GM08714 (cell line): Measurements from ENCODE around the gene MCUR1.

Experiments
- H3K4me3 ChIP-seq: fragments of 200-500 bp; sonication (Bioruptor generic); 2 replicates; pipeline ENCODE4 v1.5.1; 2014; ENCODE audit warnings: mild to moderate bottlenecking, low read length, inconsistent platforms
- ZNF274 ChIP-seq: IDR thresholded peaks from 2 replicates; pipeline ENCODE4 v1.6.1; 2012; ENCODE audit warnings: mild to moderate bottlenecking, low read depth, low read length

The MCUR1 gene

GRCh38 chr6:13769655-13770053, 44.7 kb downstream of the MCUR1 start:
- no peak overlapping the region; the same call in 1 of the 2 replicates for H3K4me3 ChIP-seq
- TF ChIP-seq ZNF274 = no peak

DNA sequence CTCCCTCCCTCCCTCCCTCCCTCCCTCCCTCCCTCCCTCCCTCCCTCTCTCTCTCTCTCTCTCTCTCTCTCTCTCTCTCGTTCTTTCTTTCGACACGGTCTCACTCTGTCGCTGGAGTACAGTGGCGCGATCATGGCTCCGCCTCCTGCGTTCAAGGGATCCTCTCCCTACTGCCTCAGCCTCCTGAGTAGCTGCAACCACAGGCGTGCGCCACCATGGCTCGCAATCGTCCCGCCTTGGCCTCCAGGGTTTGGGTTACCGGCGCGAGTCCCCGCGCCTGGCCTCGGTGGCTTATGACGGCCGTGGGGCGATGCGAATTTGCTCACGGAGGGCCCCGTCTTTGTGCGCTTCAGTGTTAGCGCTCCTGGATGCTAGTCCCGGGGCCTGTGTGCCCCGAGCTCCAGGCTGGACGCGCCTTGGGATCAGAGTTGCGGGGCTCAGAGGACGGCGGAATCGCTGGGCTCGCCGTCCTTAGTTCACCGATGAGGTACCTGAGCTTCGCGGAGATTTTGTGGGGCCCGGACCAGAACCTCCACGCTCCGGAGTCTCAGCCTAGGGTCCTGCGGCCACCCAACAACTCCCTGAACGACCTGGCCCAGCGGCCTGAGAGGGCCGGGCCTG, 45.2 kb downstream of the MCUR1 start:
- TF ChIP-seq ZNF274 = no peak
- H3K4me3 ChIP-seq = no peak overlapping the region; the same call in 1 of the 2 replicates

GRCh38 chr6:13767121-13767808, 47.1 kb downstream of the MCUR1 start:
- no peak for TF ChIP-seq ZNF274
- H3K4me3 ChIP-seq = no peak overlapping the region

DNA sequence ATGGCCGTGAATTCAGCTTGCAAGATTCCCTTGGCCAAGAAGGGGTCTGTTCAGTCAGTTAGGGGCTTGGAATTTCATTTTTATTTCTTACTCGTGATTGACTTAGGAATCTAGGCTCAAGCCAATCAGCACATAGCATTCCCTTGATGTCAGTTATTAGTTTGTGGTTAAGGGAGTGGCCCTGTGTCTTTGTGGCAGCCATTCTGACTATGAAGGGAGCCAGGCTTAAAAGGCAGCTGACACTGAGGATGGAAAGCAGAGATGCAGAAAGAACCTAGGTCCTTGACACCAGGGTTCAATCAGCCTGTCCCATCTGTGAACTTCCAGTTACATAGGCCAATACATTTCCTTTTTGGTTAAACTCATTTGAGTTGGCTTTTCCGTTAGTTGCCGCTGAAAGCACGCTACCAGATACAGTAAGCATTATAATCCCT, 48.1 kb downstream of the MCUR1 start:
- TF ChIP-seq ZNF274 = no peak
- no peak overlapping the region for H3K4me3 ChIP-seq

DNA sequence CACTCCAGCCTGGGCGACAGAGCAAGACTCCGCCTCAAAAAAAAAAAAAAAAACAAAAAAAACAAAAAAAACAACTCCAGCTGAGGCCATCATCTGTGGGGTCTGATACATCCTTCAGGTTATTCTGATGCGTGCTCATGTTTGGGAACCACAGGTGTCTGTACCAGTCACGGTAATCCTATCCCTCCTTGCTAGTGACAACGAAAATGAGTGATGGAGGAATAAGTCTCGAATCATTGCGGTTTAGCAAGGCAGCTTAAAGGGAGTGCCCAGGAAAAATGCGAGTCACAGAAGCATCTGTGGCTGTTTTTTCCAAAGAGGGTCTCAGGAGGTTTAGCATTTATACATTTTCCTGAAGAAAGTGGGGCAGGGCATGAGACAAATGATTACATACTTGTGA, 48.8 kb downstream of the MCUR1 start:
- TF ChIP-seq ZNF274 = no peak
- H3K4me3 ChIP-seq = no peak overlapping the region

- TF ChIP-seq ZNF274 = no peak
- H3K4me3 ChIP-seq = no peak overlapping the region
These were observed 49.4 kb downstream of the MCUR1 start for GRCh38 chr6:13764996-13765395.

DNA sequence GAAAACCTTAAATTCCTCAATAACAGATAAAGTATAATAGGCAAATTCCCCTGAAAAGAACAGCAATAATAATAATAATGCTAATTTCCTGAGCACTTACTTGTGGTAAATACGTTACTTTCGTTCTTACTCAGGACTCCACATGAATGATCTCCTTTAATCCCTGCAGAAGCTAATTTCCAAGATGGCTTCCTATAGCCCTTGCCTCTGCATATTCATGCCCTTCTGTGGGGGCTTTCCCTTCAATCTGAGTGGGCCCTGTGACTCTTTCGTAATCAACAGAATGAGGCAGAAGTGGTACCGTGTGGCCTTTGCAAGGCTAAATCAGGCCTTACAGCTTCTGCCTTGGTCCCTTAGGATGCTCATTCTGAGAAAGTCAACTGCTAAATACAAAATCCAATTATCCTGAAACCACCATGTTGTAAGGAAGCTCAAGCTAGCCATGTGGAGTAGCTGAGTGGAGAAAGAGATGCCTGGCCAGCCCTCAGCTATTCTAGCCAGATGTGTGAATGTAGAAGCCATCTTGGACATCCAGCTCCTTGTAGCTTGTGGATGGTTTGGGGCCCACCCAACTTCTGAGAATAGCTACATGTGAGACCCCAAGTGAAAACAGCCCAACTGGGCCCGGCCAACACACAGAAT, 50.5 kb downstream of the MCUR1 start:
- H3K4me3 ChIP-seq = no peak overlapping the region
- no peak for TF ChIP-seq ZNF274

- TF ChIP-seq ZNF274 = no peak
These were observed 51.5 kb downstream of the MCUR1 start for GRCh38 chr6:13762611-13763441.

GRCh38 chr6:13761361-13762036, 52.9 kb downstream of the MCUR1 start:
- no peak overlapping the region for H3K4me3 ChIP-seq
- no peak for TF ChIP-seq ZNF274

More at GRCh38 chr6:13762611-13763441, 51.5 kb downstream of the MCUR1 start:
- H3K4me3 ChIP-seq = peak overlapping the region; percentile 43; the same call in 1 of the 2 replicates

DNA sequence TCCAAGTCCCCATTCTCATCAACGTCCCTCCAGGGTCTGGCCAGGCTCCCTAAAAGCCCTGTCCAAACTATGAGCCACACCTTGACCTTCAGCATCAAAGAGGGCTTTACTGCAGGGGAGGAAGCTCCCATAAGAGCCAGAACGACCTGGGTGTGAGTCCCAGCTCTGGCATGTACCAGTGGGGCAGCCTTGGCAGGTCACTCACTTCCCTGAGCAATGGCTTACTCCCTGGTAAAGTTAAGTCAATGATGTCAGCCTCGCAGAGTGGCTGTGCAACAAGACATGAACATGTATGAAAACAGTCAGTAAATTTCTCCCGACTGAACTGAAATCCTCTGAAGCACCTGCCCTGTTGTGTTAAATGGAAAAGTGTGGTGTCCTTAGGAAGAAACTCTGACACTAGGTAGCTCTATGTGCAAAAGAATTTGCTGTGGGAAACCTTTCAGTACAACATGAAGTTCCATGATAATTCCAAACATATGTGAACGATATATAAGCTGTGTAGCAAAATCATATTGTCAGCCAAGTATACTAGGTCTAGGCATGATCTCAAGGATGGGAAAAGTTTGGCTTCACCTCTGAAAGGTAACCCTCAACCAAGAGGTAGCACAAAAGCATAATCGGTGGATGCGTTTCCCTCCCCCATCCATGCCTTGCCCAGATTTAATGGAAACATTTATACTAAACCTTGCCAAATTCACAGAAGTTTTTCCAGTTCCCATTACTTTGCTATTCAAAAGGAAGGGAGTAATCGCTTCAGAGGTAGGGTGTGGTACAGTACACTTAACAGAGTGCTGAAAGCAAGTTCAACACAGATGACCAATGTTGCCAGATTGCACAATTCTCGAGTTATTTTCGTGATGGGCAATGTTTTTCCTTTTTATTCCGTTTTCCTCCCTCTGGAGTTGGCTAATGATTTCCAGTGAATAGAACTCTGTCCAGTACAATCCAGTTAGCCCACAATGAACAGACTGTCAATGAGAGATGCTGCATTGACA, 53.8 kb downstream of the MCUR1 start:
- H3K4me3 ChIP-seq = no peak overlapping the region
- no peak for TF ChIP-seq ZNF274

DNA sequence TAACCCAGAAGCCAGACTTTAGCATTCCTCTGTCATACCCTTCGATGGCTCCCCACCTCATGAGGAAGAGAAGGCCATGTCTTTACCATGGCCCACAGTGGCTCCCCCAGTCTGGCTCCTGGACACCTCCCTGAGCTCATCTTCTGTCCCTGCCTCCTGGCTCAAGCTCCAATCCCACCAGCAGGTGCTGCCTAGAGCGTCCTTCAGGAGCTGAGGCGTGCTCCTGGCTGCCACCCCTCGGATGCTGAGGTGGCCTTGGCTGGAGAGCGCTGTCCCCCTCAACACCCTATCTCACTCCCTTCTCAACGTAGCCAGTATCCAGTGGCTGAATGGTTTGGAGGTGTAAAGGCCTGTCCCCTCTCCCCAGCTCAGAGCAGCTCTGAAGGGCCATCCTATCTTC, 55.3 kb downstream of the MCUR1 start:
- H3K4me3 ChIP-seq = no peak overlapping the region
- no peak for TF ChIP-seq ZNF274

GRCh38 chr6:13754644-13755043, 59.7 kb downstream of the MCUR1 start:
- no peak overlapping the region for H3K4me3 ChIP-seq
- TF ChIP-seq ZNF274 = no peak
